NCI-H1417 treated with DMSO at 0.1 percent for 48 hours (cell line): ENCODE results near the gene TBC1D10B.
"Not testable (repeated sequence)": the region's sequence is repeated elsewhere in the genome, so short reads cannot be mapped to it uniquely, and the experiment has no call there.

Source experiments
- DNase-seq: peaks from one replicate; lab custom pipeline; 2025; lab: John Stamatoyannopoulos, UW

Gene TBC1D10B

GRCh38 chr16:30397056-30397455 lies 26.8 kb upstream of the TBC1D10B start:
- DNase-seq, result no peak

DNA sequence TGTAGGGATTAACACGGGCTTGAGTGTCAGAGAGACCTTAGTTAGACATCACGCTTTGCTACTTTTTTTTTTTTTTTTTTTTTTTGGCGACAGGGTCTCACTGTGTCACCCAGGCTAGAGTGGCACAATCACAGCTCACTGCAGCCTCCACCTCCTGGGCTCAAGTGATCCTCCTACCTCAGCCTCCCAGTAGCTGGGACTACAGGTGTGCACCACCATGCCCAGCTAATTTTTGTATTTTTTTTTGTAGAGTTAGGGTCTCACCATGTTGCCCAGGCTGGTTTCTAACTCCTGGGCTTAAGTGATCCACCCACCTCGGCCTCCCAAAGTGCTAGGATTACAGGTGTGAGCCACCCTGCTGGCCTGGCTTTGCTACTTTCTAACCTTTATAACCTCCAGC lies 26.3 kb upstream of the TBC1D10B start:
- DNase-seq, result not testable (repeated sequence)

DNA sequence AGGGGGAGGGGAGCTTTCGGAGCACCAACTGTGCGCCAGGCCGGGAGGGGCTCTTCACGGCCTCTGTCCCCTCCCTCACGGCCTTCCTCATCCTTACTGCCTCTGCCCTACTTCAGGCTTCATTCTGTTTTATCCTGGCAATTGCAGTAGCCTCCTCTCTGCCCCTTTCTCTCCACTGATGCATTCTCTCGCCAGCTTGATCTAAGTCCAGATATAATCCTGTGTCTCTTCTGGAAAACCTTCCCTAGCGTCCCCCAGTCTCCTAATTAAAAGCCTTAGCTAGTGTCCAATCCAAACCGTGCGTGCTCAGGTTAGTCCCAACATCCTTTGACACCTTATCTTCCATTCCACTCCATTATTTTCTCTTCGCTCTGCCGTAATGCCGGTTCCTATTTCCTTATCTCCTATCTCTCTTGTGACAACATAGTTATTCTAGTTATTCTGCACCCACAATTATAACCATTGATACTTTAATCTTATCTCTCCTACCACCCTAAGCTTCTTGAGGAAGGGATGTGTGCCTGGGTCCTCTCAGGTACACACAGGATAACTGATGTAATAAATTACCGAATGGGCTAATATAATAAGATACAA lies 25.8 kb upstream of the TBC1D10B start:
- DNase-seq, result no peak

DNA sequence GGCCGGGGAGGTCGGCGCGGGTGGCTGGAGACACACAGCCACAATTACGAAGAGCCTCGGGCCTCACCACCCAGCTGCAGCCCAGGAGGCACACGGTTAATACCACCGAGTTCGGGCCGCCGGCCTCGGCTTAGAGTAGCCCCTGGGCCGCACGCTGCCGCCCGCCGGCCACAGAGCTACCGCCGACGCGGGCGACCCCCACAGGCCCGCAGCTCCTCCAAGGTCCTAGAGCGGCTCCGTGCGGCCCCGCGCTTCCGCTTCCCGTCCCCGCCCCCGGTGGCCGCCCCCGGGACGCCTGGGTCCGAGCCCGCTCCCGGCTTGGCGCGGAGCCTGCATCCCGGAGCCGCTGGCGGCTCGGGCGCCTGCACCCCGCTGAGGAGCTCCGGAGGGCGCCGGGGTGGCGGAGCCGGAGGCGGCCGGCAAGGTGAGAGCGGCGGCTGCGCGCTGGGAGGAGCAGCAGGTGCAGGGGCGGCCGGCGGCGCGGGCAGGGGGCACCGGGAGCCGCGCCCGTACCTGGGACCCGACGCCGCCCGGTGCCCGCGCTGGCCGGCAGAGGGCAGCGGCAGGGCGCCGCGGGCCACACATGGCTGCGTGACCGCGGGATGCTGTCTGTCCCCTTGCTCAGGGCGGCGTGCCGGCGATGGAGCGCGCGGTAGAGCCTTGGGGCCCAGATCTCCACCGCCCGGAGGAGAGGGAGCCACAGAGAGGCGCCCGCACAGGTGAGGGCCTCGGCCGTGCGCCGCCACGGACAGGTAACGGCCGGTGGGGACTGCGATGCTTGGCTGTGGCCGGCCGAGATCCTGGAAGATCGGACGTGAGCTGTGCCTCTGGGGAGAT lies 25.1 kb upstream of the TBC1D10B start, which contains the start of gene ZNF48:
TSS of gene ZNF48 (plus strand) at position 266 of the 837 bp plus-strand sequence. CDS start at position 641, 375 bp downstream.
- DNase-seq, result peak; percentile 54

GRCh38 chr16:30394592-30395154 lies 24.4 kb upstream of the TBC1D10B start:
- peak; percentile 54 for DNase-seq

DNA sequence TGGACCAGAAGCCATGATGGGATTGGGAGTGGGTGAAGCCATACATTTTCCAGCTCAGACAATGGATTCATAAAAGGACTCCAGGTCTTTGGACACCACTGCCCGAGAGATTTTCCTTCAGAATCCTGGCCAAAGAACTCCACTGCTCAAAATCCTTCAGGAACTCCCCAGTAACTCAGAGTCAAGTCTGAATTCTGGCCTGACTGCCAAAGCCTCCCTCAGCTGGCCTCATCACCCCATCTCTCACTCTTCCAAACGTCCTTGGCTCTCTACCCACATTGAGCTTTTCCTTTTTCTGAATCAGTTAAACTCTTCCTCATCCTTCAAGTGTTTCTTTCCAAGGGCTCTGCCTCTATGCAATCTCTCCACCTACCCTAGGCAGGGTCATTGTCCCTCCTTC lies 13.2 kb upstream of the TBC1D10B start:
- DNase-seq, result no peak

GRCh38 chr16:30382111-30382881 lies 12.0 kb upstream of the TBC1D10B start, which contains the start of gene SEPTIN1:
Gene SEPTIN1, minus strand, starts transcription at chr16:30382561. Its CDS starts 19 bp downstream, at chr16:30382542.
- DNase-seq, result no peak

DNA sequence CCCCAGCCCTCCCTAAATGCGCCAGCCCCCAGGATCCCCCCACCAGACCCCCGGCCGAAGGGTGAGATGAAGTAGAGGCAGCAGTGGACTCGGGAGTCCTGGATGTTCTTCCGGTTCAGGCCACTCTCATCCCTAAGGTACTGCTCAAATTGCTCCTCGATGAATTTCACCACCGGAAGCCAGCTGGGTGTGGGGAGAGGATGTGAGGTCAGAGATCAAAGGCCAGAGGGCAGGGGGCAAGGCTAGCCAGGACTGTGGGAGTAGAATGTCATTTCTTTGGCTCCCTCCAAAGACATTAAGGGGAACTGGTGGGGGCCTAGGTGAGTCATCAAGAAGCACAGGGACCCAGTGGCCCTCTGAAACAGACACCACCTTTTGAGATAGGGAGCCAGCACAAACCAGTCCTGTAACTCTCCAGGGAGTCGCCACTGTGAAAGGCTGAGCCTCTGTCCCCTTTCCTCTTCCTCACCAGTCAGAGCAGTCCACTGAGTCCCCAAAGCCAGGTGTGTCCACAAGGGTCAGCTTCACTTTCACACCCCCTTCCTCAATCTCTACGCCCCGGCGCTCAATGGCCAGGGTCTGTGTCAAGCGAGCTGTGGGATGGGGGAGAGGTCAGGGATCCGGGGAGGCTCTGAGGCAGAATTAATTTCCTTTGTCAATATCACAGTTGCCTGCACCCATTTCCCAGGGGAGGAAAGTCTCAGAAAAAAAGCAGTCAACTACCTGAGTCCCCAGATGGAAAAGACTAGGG lies 11.2 kb upstream of the TBC1D10B start:
- no peak for DNase-seq

GRCh38 chr16:30380803-30381208 lies 10.5 kb upstream of the TBC1D10B start:
- no peak for DNase-seq

DNA sequence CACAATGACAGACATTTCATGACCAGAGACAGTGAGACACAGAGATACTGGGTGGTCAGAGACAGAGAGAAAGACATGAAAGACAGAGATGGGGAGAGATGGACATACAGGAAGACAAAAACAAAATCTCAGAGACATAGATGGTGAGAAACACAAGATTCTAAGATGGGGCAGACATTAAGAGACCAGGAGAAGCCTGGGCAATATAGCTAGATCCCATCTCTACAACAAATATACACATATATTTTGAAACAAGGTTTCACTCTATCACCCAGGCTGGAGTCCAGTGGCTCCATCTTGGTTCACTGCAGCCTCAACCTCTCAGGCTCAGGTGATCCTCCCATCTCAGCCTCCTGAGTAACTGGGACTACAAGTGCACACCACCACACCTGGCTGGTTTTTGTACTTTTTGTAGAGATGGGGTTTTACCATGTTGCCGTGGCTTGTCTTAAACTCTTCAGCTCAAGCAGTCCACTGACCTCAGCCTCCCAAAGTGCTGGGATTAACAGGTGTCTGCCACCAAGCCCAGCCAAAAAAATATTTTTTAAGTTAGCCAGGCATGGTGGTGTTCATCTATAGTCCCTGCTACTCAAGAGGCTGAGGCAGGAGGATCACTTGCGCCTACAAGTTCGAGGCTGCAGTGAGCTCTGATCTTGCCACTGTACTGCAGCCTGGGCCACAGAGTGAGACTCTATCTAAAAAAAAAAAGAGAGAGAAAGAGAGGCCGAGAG lies 9.9 kb upstream of the TBC1D10B start:
- DNase-seq, result no peak

DNA sequence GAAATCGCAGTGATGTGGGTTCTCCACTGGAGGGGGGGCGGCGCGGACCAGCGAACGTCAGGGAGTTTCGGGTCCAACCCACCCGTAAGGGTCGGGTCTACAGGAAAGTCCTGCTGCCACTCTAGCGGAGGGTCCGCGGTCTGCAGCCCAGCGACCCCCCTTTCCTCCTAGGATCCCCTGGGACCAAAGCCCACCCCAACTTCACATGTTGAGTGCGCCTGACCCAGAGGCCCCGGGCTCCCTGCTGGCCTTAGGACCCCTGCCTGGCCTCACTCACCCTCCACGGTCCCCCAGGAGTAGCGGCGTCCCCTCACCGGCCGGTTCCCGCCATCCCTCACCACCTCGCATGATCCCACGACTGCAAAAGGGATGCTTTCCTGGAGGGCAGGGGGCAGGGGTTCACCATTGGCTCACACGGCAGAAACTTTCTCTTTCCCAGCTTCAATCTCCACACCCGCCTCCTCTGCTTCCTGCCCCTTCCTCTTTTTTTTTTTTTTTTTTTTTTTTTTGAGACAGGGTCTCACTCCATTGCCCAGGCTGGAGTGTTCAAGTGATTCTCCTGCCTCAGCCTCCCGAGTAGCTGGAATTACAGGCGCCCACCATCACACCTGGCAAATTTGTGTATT lies 9.0 kb upstream of the TBC1D10B start:
- DNase-seq, result no peak

- peak; percentile 55 for DNase-seq
Measured at GRCh38 chr16:30378236-30379157, 8.2 kb upstream of the TBC1D10B start.

GRCh38 chr16:30377812-30378235 lies 7.5 kb upstream of the TBC1D10B start:
- DNase-seq, result peak; percentile 63

GRCh38 chr16:30377050-30377811 lies 6.9 kb upstream of the TBC1D10B start:
- no peak for DNase-seq

GRCh38 chr16:30376461-30376902 lies 6.2 kb upstream of the TBC1D10B start:
- no peak for DNase-seq

- DNase-seq, result no peak
Measured at GRCh38 chr16:30375864-30376263, 5.6 kb upstream of the TBC1D10B start.

- no peak for DNase-seq
Measured at GRCh38 chr16:30374538-30374937, 4.2 kb upstream of the TBC1D10B start, which contains the start of gene MYL11. Gene MYL11, plus strand, starts transcription at chr16:30374802. Its CDS starts 56 bp downstream, at chr16:30374858.

DNA sequence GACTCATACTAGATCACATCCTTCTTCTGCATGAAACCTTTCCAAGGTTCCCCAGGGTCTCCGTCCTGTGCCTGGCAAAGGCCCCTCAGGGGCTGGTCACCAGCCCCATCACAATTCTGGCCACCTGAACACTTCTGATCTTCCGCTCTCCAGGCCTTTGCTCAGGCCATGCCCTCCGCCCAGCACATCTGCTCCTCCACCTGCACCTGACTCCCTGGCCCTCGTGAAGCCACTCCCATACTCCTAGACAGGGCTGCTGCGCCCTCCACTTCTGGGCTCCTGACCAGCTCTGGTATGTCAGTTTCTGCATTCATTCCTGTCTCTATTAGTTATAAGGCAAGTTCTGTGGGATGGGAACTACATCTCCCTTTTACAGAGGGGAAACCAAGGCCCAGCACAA lies 2.4 kb upstream of the TBC1D10B start:
- DNase-seq, result no peak
